Tibial artery (tissue), 4 donors: ENCODE data around the gene ODC1.
A peak's percentile ranks its signal among the peaks of the same experiment; 100 is the strongest.
"Not testable (repeated sequence)": the region's sequence is repeated elsewhere in the genome, so short reads cannot be mapped to it uniquely, and the experiment has no call there.

Source experiments
- DNase-seq, 2 donors: peaks; one replicate each; pipeline ENCODE4 v3.0.0-alpha.2; 2019
- H3K27ac ChIP-seq, 2 donors: fragments of 200-600 bp; sonication (generic) in 1 of 2; 1 replicate in 1 of 2; 2 replicates in 1 of 2; pipeline ENCODE4 v1.5.1; 2018 to 2019; ENCODE audit warnings: mild to moderate bottlenecking in 1 of 2
- H3K27me3 ChIP-seq, 2 donors: fragments of 200-600 bp; sonication (generic) in 1 of 2; one replicate each; pipeline versions ENCODE4 v1.5.1 to v1.6.0; 2016 to 2019
- H3K36me3 ChIP-seq, 3 donors: fragments of 200-600 bp; sonication (generic) in 2 of 3; one replicate each; pipeline ENCODE4 v1.5.1; 2016 to 2019; ENCODE audit warnings: mild to moderate bottlenecking in 2 of 3
- H3K4me1 ChIP-seq, 4 donors: fragments of 200-600 bp; sonication (generic) in 2 of 4; 1 replicate in 3 of 4; 2 replicates in 1 of 4; pipeline ENCODE4 v1.5.1; 2016 to 2019
- H3K4me3 ChIP-seq, 2 donors: fragments of 200-600 bp; sonication (generic) in 1 of 2; 1 replicate in 1 of 2; 2 replicates in 1 of 2; pipeline ENCODE4 v1.5.1; 2018 to 2019; ENCODE audit warnings: mild to moderate bottlenecking in 2 of 2
- H3K9me3 ChIP-seq, 3 donors: fragments of 200-600 bp; sonication (generic) in 1 of 3; one replicate each; pipeline ENCODE4 v1.5.1; 2016 to 2019
- CTCF ChIP-seq, 2 experiments: fragments of 200-600 bp in 1 of 2; fragments of 450-650 bp in 1 of 2; IDR thresholded peaks; one replicate each; pipeline ENCODE4 v1.5.1; 2017 to 2019; ENCODE audit warnings: antibody characterized with exemption in 2 of 2, mild to moderate bottlenecking in 1 of 2, moderate library complexity in 1 of 2
- intact Hi-C: fragments of 100-400 bp; cut with DNase I; formaldehyde crosslinking; loops from one replicate; pipeline ENCODE4 v1.15.0; 2023; ENCODE audit warnings: low total_unique reads

ODC1 gene

GRCh38 chr2:10446631-10447030, 1.5 kb downstream of the ODC1 start:
- H3K27ac ChIP-seq, result peak overlapping the region; percentile 89 to 90
- no peaks in the 10 kb centered on the region for H3K9me3 ChIP-seq
- no peak for TF ChIP-seq CTCF (IDR thresholded peaks at IDR 0.05)
- H3K27me3 ChIP-seq, result no peaks in the 10 kb centered on the region
- H3K36me3 ChIP-seq, result peaks cover 30 to 33% (median 31%) of the 10 kb centered on the region in 3 donors
- peak overlapping the region; percentile 75 to 78 for H3K4me3 ChIP-seq
- intact Hi-C loops, result loop anchor here (10.0 kb wide), 1 partner anchor 708 kb away; the partner anchor contains the start of gene SLC66A3
- DNase-seq, result no peak
- H3K4me1 ChIP-seq, result peaks cover 0 to 43% (median 38%) of the 10 kb centered on the region in 4 donors

- TF ChIP-seq CTCF (IDR thresholded peaks at IDR 0.05), result no peak
- H3K36me3 ChIP-seq, result peaks cover 51 to 54% (median 51%) of the 10 kb centered on the region in 3 donors
- H3K9me3 ChIP-seq, result no peaks in the 10 kb centered on the region
- intact Hi-C loops, result loop anchor here (10.0 kb wide), 1 partner anchor 710 kb away; the partner anchor contains the start of gene SLC66A3
- H3K27me3 ChIP-seq, result no peaks in the 10 kb centered on the region
- no peak overlapping the region for H3K4me3 ChIP-seq
- H3K27ac ChIP-seq, result peak overlapping the region; percentile 89 to 90
- DNase-seq, result no peak
- peaks cover 0 to 39% (median 35%) of the 10 kb centered on the region in 4 donors for H3K4me1 ChIP-seq
These were observed 3.7 kb downstream of the ODC1 start for GRCh38 chr2:10444463-10444862.

GRCh38 chr2:10442469-10443126, 5.5 kb downstream of the ODC1 start:
- H3K27me3 ChIP-seq, H3K4me3 ChIP-seq, DNase-seq, H3K9me3 ChIP-seq, H3K27ac ChIP-seq: not testable (repeated sequence)
- H3K4me1 ChIP-seq, result peaks cover 0 to 33% (median 29%) of the 10 kb centered on the region in 4 donors
- intact Hi-C loops, result loop anchor here (10.0 kb wide), 1 partner anchor 712 kb away; the partner anchor contains the start of gene SLC66A3
- H3K36me3 ChIP-seq, result peaks cover 51 to 56% (median 55%) of the 10 kb centered on the region in 3 donors

- no peak overlapping the region for H3K27ac ChIP-seq
- H3K4me3 ChIP-seq, result no peak overlapping the region
- no peaks in the 10 kb centered on the region for H3K9me3 ChIP-seq
- no peak for TF ChIP-seq CTCF (IDR thresholded peaks at IDR 0.05)
- no peak for DNase-seq
- H3K27me3 ChIP-seq, result no peaks in the 10 kb centered on the region
- peaks cover 51 to 56% (median 55%) of the 10 kb centered on the region in 3 donors for H3K36me3 ChIP-seq
- H3K4me1 ChIP-seq, result peaks cover 0 to 29% (median 26%) of the 10 kb centered on the region in 4 donors
- intact Hi-C loops, result loop anchor here (10.0 kb wide), 1 partner anchor 713 kb away; the partner anchor contains the start of gene SLC66A3
These were observed 6.2 kb downstream of the ODC1 start for GRCh38 chr2:10441948-10442347.

GRCh38 chr2:10440736-10441135, 7.4 kb downstream of the ODC1 start:
- Histone ChIP-seq H3K9me3 (no peaks in the 10 kb centered on the region), H3K4me3 (no peak overlapping the region), H3K27me3 (no peaks in the 10 kb centered on the region), H3K36me3 (peaks cover 51 to 56% (median 55%) of the 10 kb centered on the region in 3 donors), H3K4me1 (peaks cover 0 to 17% (median 16%) of the 10 kb centered on the region in 4 donors), H3K27ac (no peak overlapping the region)
- intact Hi-C loops, result loop anchor here (10.0 kb wide), 1 partner anchor 714 kb away; the partner anchor contains the start of gene SLC66A3
- no peak for TF ChIP-seq CTCF (IDR thresholded peaks at IDR 0.05)
- no peak for DNase-seq

- no peak for TF ChIP-seq CTCF (IDR thresholded peaks at IDR 0.05)
- Histone ChIP-seq H3K27ac (no peak overlapping the region), H3K27me3 (no peaks in the 10 kb centered on the region), H3K4me3 (no peak overlapping the region), H3K9me3 (no peaks in the 10 kb centered on the region), H3K36me3 (peaks cover 51 to 56% (median 55%) of the 10 kb centered on the region in 3 donors), H3K4me1 (peaks cover 0 to 9% (median 9%) of the 10 kb centered on the region in 4 donors)
- no peak for DNase-seq
- intact Hi-C loops, result loop anchor here (10.0 kb wide), 2 partner anchors 635 to 715 kb away; partner anchors contain the start of gene SLC66A3
These were observed 8.2 kb downstream of the ODC1 start for GRCh38 chr2:10439971-10440370.
